Anterior cingulate cortex (tissue), 58 donors: Measurements from ENCODE around the gene KIF13A.
"Not testable (repeated sequence)": the region's sequence is repeated elsewhere in the genome, so short reads cannot be mapped to it uniquely, and the experiment has no call there.

Experiments used
- DNase-seq, 58 donors: peaks; one replicate each; lab custom pipeline; 2025; lab: John Stamatoyannopoulos, UW

The KIF13A gene

GRCh38 chr6:17859846-17860245, 127.6 kb downstream of the KIF13A start:
- no peak for DNase-seq

- no peak for DNase-seq
Measured at GRCh38 chr6:17858584-17858983, 128.9 kb downstream of the KIF13A start.

GRCh38 chr6:17857188-17857587, 130.2 kb downstream of the KIF13A start:
- not testable (repeated sequence) for DNase-seq

- DNase-seq: no peak
Measured at GRCh38 chr6:17856306-17856705, 131.1 kb downstream of the KIF13A start.

GRCh38 chr6:17855381-17855780, 132.1 kb downstream of the KIF13A start:
- DNase-seq: no peak

- DNase-seq: no peak
Measured at GRCh38 chr6:17853533-17853932, 133.9 kb downstream of the KIF13A start.

GRCh38 chr6:17851720-17852161, 135.7 kb downstream of the KIF13A start:
- DNase-seq: no peak

- DNase-seq: no peak
Measured at GRCh38 chr6:17851001-17851719, 136.3 kb downstream of the KIF13A start.

- no peak for DNase-seq
Measured at GRCh38 chr6:17850281-17850680, 137.2 kb downstream of the KIF13A start.

GRCh38 chr6:17847203-17847760, 140.2 kb downstream of the KIF13A start:
- DNase-seq: no peak

- no peak for DNase-seq
Measured at GRCh38 chr6:17846762-17847161, 140.7 kb downstream of the KIF13A start.

- no peak for DNase-seq
Measured at GRCh38 chr6:17845598-17845997, 141.8 kb downstream of the KIF13A start.

- not testable (repeated sequence) for DNase-seq
Measured at GRCh38 chr6:17844967-17845366, 142.5 kb downstream of the KIF13A start.

- no peak for DNase-seq
Measured at GRCh38 chr6:17842934-17843821, 144.3 kb downstream of the KIF13A start.

GRCh38 chr6:17842014-17842776, 145.2 kb downstream of the KIF13A start:
- no peak for DNase-seq

GRCh38 chr6:17839513-17840223, 147.8 kb downstream of the KIF13A start:
- no peak for DNase-seq

GRCh38 chr6:17836293-17836692, 151.1 kb downstream of the KIF13A start:
- no peak for DNase-seq

- no peak for DNase-seq
Measured at GRCh38 chr6:17835784-17836183, 151.7 kb downstream of the KIF13A start.

- DNase-seq: peak in 9 of 58 donors; percentile 7 to 74 (median 15)
Measured at GRCh38 chr6:17831135-17831534, 156.3 kb downstream of the KIF13A start.

- DNase-seq: no peak
Measured at GRCh38 chr6:17829905-17830304, 157.5 kb downstream of the KIF13A start.
